Measurements from ENCODE around the gene PPTC7. TPM values are rescaled to one million over a fixed set of nuclear protein-coding genes. Genes with fewer than 3 reads are reported as not detected.

PPTC7 gene
- total and polyA plus RNA-seq, 2 of the 8 experiments (the other 6 are each of a cell fraction or from before 2014, with no cell fraction given) = 8.1 to 15.9 TPM

DNA sequence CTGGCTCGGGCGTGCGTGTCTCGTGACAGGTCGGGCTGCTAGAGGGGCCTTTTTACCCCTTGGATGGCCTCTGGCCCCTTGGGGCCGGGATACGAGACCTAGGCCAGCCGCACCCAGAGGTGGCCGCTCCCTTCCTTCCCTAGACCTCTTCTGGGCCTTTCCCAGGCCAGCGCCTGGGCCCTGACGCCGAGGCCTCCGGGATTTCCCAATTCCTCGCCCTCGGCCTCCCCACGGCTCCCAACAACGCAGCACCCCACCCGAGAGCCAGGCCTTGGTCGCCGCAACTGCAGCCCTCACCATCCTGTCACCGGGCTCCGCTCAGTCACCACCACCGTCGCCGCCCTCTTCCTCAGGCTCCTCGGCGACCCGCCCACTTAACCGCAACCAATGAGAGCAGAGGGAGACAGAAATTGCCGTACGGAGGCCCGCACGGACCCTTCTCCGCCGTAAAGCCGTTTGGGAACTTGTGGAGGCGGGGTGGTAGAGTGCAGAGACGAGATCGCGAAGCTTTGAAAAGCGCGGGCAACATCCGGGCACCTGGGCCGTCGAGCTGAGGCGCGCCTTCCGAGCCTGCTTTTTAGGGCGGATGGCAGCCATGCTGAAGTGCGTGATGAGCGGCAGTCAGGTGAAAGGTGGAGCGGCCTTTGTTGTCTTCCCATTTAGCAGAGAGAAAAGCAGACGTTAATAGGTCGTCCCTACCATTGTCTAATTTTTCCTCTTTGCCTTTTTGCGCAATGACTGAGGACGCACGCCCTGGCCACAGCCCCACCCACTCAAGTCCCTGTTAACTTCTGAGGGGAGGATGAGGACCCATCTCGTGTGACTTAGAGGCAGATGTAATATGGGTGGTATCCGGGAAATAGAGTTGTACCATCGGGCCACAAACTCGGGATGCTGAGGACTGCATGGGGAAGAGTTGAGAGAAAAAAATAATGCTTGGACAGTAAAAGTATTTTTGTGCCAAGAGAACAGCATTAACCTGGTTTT is 81.1 kb downstream of the PPTC7 start, which contains the start of the genes RAD9B and VPS29 (continued):
- no peak for TF ChIP-seq POU5F1 (IDR thresholded peaks at IDR 0.05; ENCODE audit: low read depth, low read length)
- TF ChIP-seq JUND (IDR thresholded peaks at IDR 0.05; ENCODE audit: low read length) = no peak
- no peak for TF ChIP-seq FOSL1 (IDR thresholded peaks at IDR 0.05; ENCODE audit: insufficient read depth, low read depth, low read length)
- TF ChIP-seq CTBP2 (IDR thresholded peaks at IDR 0.05; ENCODE audit: borderline replicate concordance, insufficient read depth, insufficient read length, low read length) = no peak
- TF ChIP-seq MAFK (IDR thresholded peaks at IDR 0.05; ENCODE audit: low read depth, low read length) = no peak
- peak in 1 of 2 experiments; percentile 33; a peak in 1 of 3 replicates for TF ChIP-seq EP300 (IDR thresholded peaks at IDR 0.05; ENCODE audit: borderline replicate concordance in 1 of 2, low read depth in 2 of 2, low read length in 2 of 2)
- peak; percentile 44 for TF ChIP-seq ASH2L (IDR thresholded peaks at IDR 0.05; ENCODE audit: low read length)
- TF ChIP-seq NANOG (IDR thresholded peaks at IDR 0.05; ENCODE audit: insufficient read depth, low read depth, low read length, poor library complexity, severe bottlenecking) = no peak
- TF ChIP-seq CHD2 (IDR thresholded peaks at IDR 0.05; ENCODE audit: low read length) = peak; percentile 91
- no peak for TF ChIP-seq RAD21 (IDR thresholded peaks at IDR 0.05 in 1 of 2, conservative IDR thresholded peaks at IDR 0.05 in 1 of 2; ENCODE audit: low read depth in 2 of 2, low read length in 2 of 2)
- TF ChIP-seq JUN (IDR thresholded peaks at IDR 0.05; ENCODE audit: low read depth, low read length) = no peak
- TF ChIP-seq SP4 (IDR thresholded peaks at IDR 0.05; ENCODE audit: low read length) = peak; percentile 94
- TF ChIP-seq SIRT6 (IDR thresholded peaks at IDR 0.05; ENCODE audit: low read length) = no peak
- peak; percentile 67; the same call in 1 of the 2 replicates for TF ChIP-seq TCF12 (IDR thresholded peaks at IDR 0.05; ENCODE audit: low read depth, low read length)
- peak; percentile 44 for TF ChIP-seq SAP30 (IDR thresholded peaks at IDR 0.05; ENCODE audit: insufficient read depth, insufficient replicate concordance, low read length)
- TF ChIP-seq, protein P1, sequence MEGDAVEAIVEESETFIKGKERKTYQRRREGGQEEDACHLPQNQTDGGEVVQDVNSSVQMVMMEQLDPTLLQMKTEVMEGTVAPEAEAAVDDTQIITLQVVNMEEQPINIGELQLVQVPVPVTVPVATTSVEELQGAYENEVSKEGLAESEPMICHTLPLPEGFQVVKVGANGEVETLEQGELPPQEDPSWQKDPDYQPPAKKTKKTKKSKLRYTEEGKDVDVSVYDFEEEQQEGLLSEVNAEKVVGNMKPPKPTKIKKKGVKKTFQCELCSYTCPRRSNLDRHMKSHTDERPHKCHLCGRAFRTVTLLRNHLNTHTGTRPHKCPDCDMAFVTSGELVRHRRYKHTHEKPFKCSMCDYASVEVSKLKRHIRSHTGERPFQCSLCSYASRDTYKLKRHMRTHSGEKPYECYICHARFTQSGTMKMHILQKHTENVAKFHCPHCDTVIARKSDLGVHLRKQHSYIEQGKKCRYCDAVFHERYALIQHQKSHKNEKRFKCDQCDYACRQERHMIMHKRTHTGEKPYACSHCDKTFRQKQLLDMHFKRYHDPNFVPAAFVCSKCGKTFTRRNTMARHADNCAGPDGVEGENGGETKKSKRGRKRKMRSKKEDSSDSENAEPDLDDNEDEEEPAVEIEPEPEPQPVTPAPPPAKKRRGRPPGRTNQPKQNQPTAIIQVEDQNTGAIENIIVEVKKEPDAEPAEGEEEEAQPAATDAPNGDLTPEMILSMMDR (IDR thresholded peaks at IDR 0.05; ENCODE audit: control extremely low read depth in 1 of 3, insufficient read depth in 1 of 3, low read depth in 1 of 3, low read length in 3 of 3) = no peak
- TF ChIP-seq, protein P2, sequence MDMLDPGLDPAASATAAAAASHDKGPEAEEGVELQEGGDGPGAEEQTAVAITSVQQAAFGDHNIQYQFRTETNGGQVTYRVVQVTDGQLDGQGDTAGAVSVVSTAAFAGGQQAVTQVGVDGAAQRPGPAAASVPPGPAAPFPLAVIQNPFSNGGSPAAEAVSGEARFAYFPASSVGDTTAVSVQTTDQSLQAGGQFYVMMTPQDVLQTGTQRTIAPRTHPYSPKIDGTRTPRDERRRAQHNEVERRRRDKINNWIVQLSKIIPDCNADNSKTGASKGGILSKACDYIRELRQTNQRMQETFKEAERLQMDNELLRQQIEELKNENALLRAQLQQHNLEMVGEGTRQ (IDR thresholded peaks at IDR 0.05; ENCODE audit: low read length) = peak; percentile 34; the same call in 1 of the 2 replicates
- no peak for TF ChIP-seq RBBP5 (IDR thresholded peaks at IDR 0.05; ENCODE audit: borderline replicate concordance, low read depth, low read length)
